SK-N-SH (cell line): ENCODE results near the gene SF3A1. TPM values are rescaled to one million over a fixed set of nuclear protein-coding genes. Genes with fewer than 3 reads are reported as not detected.
A peak's percentile ranks its signal among the peaks of the same experiment; 100 is the strongest.

Experiments
- CTCF ChIA-PET: fragments of 300-600, 350-600 bp; formaldehyde crosslinking; extraction: SDS; loops from one replicate; lab custom pipeline; 2021; lab: Yijun Ruan, JAX
- POLR2A ChIA-PET: fragments of 350-600 bp; sonication (Branson Sonifier 250); formaldehyde crosslinking; extraction: SDS; loops from one replicate; lab custom pipeline; 2020; ENCODE audit warnings: antibody characterized with exemption, inconsistent platforms; lab: Yijun Ruan, JAX
- DNase-seq: peaks from one replicate; pipeline ENCODE4 v3.0.0; 2012
- H2AFZ ChIP-seq: fragments of 200-600 bp; sonication (generic); 2 replicates; pipeline ENCODE4 v1.8.1; 2016; ENCODE audit warnings: antibody characterized with exemption, mild to moderate bottlenecking, low read depth
- H3F3A ChIP-seq: fragments of 200-600 bp; sonication (generic); replicated peaks from 2 replicates; pipeline ENCODE3; 2016; ENCODE audit warnings: antibody characterized with exemption, mild to moderate bottlenecking; ENCODE audit not compliant: insufficient read depth
- H3K27ac ChIP-seq, 2 experiments: fragments of 200-500 bp in 1 of 2; fragments of 200-600 bp in 1 of 2; sonication (Bioruptor generic) in 1 of 2; sonication (generic), shearing (Covaris generic) in 1 of 2; 2 replicates each; pipeline versions ENCODE4 v1.5.1 to v1.6.1; 2014 to 2016; ENCODE audit warnings: low read depth in 2 of 2, inconsistent platforms in 1 of 2, low read length in 1 of 2, mild to moderate bottlenecking in 1 of 2, mixed read lengths in 1 of 2
- H3K27me3 ChIP-seq: fragments of 200-600 bp; sonication (generic), shearing (Covaris generic); 2 replicates; pipeline ENCODE4 v1.6.1; 2016; ENCODE audit warnings: mixed run types; ENCODE audit not compliant: insufficient read depth
- H3K36me3 ChIP-seq, 2 experiments: fragments of 200-500 bp in 1 of 2; fragments of 200-600 bp in 1 of 2; sonication (Bioruptor generic) in 1 of 2; sonication (generic) in 1 of 2; replicated peaks in 1 of 2; 2 replicates each; pipeline versions ENCODE3 to v1.5.1; 2014 to 2016; ENCODE audit warnings: low read length in 1 of 2, mild to moderate bottlenecking in 1 of 2; ENCODE audit not compliant: insufficient read depth in 2 of 2, control insufficient read depth in 1 of 2
- H3K4me1 ChIP-seq, 2 experiments: fragments of 200-500 bp in 1 of 2; fragments of 200-600 bp in 1 of 2; sonication (Bioruptor generic) in 1 of 2; sonication (generic), shearing (Covaris generic) in 1 of 2; 2 replicates each; pipeline versions ENCODE4 v1.5.1 to v1.6.1; 2014 to 2016; ENCODE audit warnings: low read depth in 1 of 2, low read length in 1 of 2, mixed run types in 1 of 2; ENCODE audit not compliant: insufficient read depth in 2 of 2, control insufficient read depth in 1 of 2
- H3K4me2 ChIP-seq: fragments of 200-600 bp; sonication (generic), shearing (Covaris generic); 2 replicates; pipeline ENCODE4 v1.6.1; 2017; ENCODE audit warnings: mixed run types
- H3K4me3 ChIP-seq, 2 experiments: fragments of 200-500 bp in 1 of 2; fragments of 200-600 bp in 1 of 2; sonication (Bioruptor generic) in 1 of 2; sonication (generic), shearing (Covaris generic) in 1 of 2; 2 replicates each; pipeline versions ENCODE4 v1.5.1 to v1.8.1; 2014 to 2016; ENCODE audit warnings: low read depth in 2 of 2, inconsistent platforms in 1 of 2, low read length in 1 of 2, mild to moderate bottlenecking in 1 of 2, mixed read lengths in 1 of 2, moderate library complexity in 1 of 2
- H3K79me2 ChIP-seq: fragments of 200-600 bp; sonication (generic); 2 replicates; pipeline ENCODE4 v1.8.1; 2017; ENCODE audit warnings: mild to moderate bottlenecking; ENCODE audit not compliant: insufficient read depth
- H3K9ac ChIP-seq: fragments of 200-600 bp; sonication (generic); 2 replicates; pipeline ENCODE4 v1.6.1; 2017; ENCODE audit warnings: mixed run types
- H3K9me2 ChIP-seq: fragments of 200-600 bp; sonication (generic); 2 replicates; pipeline ENCODE4 v1.6.1; 2017; ENCODE audit warnings: mixed run types
- H3K9me3 ChIP-seq: fragments of 200-600 bp; sonication (generic); 2 replicates; pipeline ENCODE4 v1.6.1; 2017; ENCODE audit warnings: mixed run types, mild to moderate bottlenecking, moderate library complexity
- H4K20me1 ChIP-seq: fragments of 200-600 bp; sonication (generic); 2 replicates; pipeline ENCODE4 v1.6.1; 2017; ENCODE audit warnings: mild to moderate bottlenecking, mixed run types; ENCODE audit not compliant: insufficient read depth
- EP300 ChIP-seq, 2 experiments: IDR thresholded peaks; 2 replicates each; pipeline versions ENCODE4 v1.4.0 to v1.6.1; 2012; ENCODE audit warnings: borderline replicate concordance in 1 of 2, low read depth in 1 of 2, low read length in 1 of 2
- FOSL2 ChIP-seq: IDR thresholded peaks from 2 replicates; pipeline ENCODE4 v1.4.0; 2012; ENCODE audit warnings: low read depth, mild to moderate bottlenecking, moderate library complexity, borderline replicate concordance
- FOXJ3 ChIP-seq: sonication (generic); formaldehyde crosslinking; IDR thresholded peaks from 2 replicates; pipeline ENCODE4 v1.5.1; 2020; ENCODE audit warnings: mild to moderate bottlenecking, missing genetic modification reagents
- FOXM1 ChIP-seq: IDR thresholded peaks from 2 replicates; pipeline ENCODE4 v1.4.0; 2012; ENCODE audit warnings: low read depth, mild to moderate bottlenecking
- GATA2 ChIP-seq: sonication (generic); formaldehyde crosslinking; IDR thresholded peaks from 2 replicates; pipeline ENCODE4 v1.5.0; 2020; ENCODE audit warnings: mild to moderate bottlenecking, missing genetic modification reagents
- MEF2A ChIP-seq: IDR thresholded peaks from 2 replicates; pipeline ENCODE4 v1.4.0; 2012; ENCODE audit warnings: low read depth, borderline replicate concordance
- NFIC ChIP-seq: IDR thresholded peaks from 2 replicates; pipeline ENCODE4 v1.4.0; 2012; ENCODE audit warnings: borderline replicate concordance
- POLR2AphosphoS5 ChIP-seq: IDR thresholded peaks from 2 replicates; pipeline ENCODE4 v1.6.1; 2012; ENCODE audit warnings: low read depth, low read length
- TAF1 ChIP-seq: IDR thresholded peaks from 2 replicates; pipeline ENCODE4 v1.6.1; 2012; ENCODE audit warnings: low read depth, mild to moderate bottlenecking, low read length, moderate library complexity, borderline replicate concordance
- TCF12 ChIP-seq: IDR thresholded peaks from 2 replicates; pipeline ENCODE4 v1.4.0; 2012
- YY1 ChIP-seq: IDR thresholded peaks from 2 replicates; pipeline ENCODE4 v1.4.0; 2012; ENCODE audit warnings: low read depth, mild to moderate bottlenecking
- WGBS: methylation state at CpG from one replicate; pipeline ENCODE4 v1.1.6; 2017; ENCODE audit warnings: low lambda C conversion rate; 5-methylcytosine and 5-hydroxymethylcytosine counted together
- polyA plus RNA-seq, 3 experiments: library from polyadenylated mRNA; depleted of rRNA; stranded (reverse); fragments of >200 nt; gene quantifications; 2 replicates each; pipeline ENCODE4 v1.2.3, GENCODE V29; 2012
- TF ChIP-seq, protein P1 (sequence below): fragments of 150-350 bp; IDR thresholded peaks from 2 replicates; pipeline ENCODE4 v1.6.1; 2016; ENCODE audit warnings: mild to moderate bottlenecking, low read depth, low read length
- TF ChIP-seq, protein P2 (sequence below): IDR thresholded peaks from 2 replicates; pipeline ENCODE4; 2012

Gene SF3A1
- polyA plus RNA-seq, 1 of the 3 experiments (the other 2 are of a cell fraction), result 75.2 TPM

DNA sequence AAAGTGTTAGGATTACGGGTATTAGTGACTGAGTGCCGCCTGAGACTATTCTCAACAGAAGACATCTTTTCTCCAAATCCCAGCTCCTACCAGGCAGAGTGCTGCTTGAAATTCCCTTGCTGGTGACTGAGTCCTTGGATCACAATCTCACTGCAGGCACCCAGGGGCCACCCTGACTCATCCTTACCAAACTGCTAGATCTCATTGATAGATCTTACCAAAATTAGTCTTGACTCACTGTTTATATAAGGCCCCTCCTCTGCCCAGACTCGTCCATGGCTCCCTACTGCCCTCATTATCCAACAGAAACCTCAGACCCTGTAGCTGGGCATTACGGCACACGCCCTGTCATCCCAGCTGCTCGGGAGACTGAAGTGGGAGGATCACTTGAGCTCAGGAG, 44.6 kb downstream of the SF3A1 start (continued):
- TF ChIP-seq, protein P1, sequence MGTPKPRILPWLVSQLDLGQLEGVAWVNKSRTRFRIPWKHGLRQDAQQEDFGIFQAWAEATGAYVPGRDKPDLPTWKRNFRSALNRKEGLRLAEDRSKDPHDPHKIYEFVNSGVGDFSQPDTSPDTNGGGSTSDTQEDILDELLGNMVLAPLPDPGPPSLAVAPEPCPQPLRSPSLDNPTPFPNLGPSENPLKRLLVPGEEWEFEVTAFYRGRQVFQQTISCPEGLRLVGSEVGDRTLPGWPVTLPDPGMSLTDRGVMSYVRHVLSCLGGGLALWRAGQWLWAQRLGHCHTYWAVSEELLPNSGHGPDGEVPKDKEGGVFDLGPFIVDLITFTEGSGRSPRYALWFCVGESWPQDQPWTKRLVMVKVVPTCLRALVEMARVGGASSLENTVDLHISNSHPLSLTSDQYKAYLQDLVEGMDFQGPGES, result no peak
- TF ChIP-seq EP300 (IDR thresholded peaks at IDR 0.05; ENCODE audit: borderline replicate concordance in 1 of 2, low read depth in 1 of 2, low read length in 1 of 2), result no peak; a peak in 1 of 4 replicates
- TF ChIP-seq, protein P2, sequence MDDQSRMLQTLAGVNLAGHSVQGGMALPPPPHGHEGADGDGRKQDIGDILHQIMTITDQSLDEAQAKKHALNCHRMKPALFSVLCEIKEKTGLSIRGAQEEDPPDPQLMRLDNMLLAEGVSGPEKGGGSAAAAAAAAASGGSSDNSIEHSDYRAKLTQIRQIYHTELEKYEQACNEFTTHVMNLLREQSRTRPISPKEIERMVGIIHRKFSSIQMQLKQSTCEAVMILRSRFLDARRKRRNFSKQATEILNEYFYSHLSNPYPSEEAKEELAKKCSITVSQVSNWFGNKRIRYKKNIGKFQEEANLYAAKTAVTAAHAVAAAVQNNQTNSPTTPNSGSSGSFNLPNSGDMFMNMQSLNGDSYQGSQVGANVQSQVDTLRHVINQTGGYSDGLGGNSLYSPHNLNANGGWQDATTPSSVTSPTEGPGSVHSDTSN, result peak; percentile 89
- TF ChIP-seq FOXM1, result no peak
- peak; percentile 75; the same call in 1 of the 2 replicates for TF ChIP-seq MEF2A
- TF ChIP-seq TAF1, result no peak
- TF ChIP-seq FOXJ3 (CRISPR knock-in tag), result no peak
- TF ChIP-seq YY1, result no peak
- TF ChIP-seq POLR2AphosphoS5, result no peak
- TF ChIP-seq FOSL2, result peak; percentile 78; the same call in 1 of the 2 replicates

DNA sequence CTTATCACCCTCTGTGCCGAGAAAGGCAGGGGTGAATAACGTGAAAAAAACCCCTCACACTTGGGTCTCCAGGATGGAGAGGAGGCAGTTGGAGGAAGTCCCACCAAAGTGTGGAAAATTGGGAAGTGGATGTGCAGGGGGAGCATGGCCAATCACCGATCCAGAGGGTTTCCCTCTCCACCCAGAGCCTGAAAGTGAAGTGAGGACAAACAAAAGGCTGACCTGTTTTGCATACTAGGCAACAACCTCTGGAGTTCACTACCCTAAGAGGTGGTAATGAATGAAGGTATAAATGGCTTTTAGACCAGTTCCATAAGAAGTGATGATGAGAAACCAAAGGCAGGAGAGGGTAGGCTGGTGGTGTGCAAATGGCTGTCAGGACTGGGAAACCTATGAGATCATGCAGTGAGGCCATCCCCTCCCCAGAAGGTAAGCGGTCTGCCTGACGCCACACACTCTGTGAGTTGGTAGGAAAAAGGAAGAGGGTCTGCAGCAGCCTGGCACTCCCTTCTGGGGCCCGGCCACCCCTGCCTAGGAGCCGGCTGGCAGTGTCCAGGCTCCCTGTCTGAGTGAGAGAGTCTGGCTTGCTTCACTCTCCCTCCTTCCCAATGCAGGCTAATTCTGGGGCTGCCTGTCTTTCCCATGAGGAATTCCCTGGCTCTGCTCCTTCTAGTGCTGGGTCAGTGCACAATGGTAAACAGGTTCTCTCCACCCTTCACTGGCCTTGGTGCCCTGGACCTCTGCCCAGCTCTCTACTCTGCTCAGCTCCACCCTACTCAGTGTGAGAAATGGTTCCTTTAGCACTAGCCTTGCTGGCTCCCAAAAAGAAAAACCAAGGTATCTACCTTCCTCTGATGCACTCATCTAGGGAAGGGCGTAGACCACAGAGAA, 45.6 kb downstream of the SF3A1 start:
- TF ChIP-seq, protein P2, result peak; percentile 30; the same call in 1 of the 2 replicates
- peak; percentile 61 for TF ChIP-seq NFIC
- TF ChIP-seq TAF1, result no peak
- no peak for TF ChIP-seq GATA2 (CRISPR knock-in tag)
- peak; percentile 60; the same call in 1 of the 2 replicates for TF ChIP-seq TCF12
- ChIA-PET CTCF (interaction anchor here (1.5 to 6.5 kb wide), 2 partner anchors 22 to 23 kb away, joined by 4 to 31 read pairs; partner anchors contain the start of gene CASTOR1), POLR2A (no interaction called here)
- H3K36me3 ChIP-seq, result no peaks in the 10 kb centered on the region
- H3K9me2 ChIP-seq, result no peaks in the 10 kb centered on the region
- WGBS, result 91% methylated on average over 6 of the region's 8 CpGs
- no peak for DNase-seq
- peak overlapping the region in 1 of 2 experiments; percentile 66; a peak in 3 of 4 replicates for H3K27ac ChIP-seq
- H3F3A ChIP-seq, result peaks cover 25% of the 10 kb centered on the region
- peak overlapping the region; percentile 21; the same call in 1 of the 2 replicates for H3K9ac ChIP-seq
- H3K4me1 ChIP-seq, result peaks cover 26 to 35% of the 10 kb centered on the region in 2 experiments; a peak in 3 of 4 replicates
- H3K79me2 ChIP-seq, result peaks cover 79% of the 10 kb centered on the region
- H2AFZ ChIP-seq, result no peak overlapping the region
- H3K4me3 ChIP-seq, result no peak overlapping the region
- H4K20me1 ChIP-seq, result peaks cover 66% of the 10 kb centered on the region
- no peaks in the 10 kb centered on the region for H3K27me3 ChIP-seq
- H3K9me3 ChIP-seq, result no peaks in the 10 kb centered on the region
- peak overlapping the region; percentile 73 for H3K4me2 ChIP-seq
